Measurements from ENCODE around the gene NEURL2.

DNA sequence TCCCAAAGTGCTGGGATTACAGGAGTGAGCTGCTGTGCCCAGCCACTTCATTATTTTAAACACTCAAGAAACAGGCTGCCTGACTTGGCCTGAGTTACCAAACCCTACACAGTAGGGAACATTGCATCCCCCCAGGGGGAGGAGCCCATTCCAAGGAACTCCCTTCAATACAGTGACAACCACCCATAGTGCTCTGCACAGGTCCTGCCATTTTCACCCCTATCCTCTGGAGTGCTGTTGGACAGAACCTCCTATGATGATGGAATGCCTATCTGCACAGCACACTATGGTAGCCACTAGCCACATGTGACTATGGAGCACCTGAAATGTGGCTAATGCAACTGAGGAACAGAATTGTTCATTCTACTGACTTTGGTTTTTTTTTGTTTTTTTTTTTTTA lies 45.6 kb downstream of the NEURL2 start:
- no peak for TF ChIP-seq EZH2phosphoT487 (IDR thresholded peaks at IDR 0.05; ENCODE audit: borderline replicate concordance)
- TF ChIP-seq, protein P1, sequence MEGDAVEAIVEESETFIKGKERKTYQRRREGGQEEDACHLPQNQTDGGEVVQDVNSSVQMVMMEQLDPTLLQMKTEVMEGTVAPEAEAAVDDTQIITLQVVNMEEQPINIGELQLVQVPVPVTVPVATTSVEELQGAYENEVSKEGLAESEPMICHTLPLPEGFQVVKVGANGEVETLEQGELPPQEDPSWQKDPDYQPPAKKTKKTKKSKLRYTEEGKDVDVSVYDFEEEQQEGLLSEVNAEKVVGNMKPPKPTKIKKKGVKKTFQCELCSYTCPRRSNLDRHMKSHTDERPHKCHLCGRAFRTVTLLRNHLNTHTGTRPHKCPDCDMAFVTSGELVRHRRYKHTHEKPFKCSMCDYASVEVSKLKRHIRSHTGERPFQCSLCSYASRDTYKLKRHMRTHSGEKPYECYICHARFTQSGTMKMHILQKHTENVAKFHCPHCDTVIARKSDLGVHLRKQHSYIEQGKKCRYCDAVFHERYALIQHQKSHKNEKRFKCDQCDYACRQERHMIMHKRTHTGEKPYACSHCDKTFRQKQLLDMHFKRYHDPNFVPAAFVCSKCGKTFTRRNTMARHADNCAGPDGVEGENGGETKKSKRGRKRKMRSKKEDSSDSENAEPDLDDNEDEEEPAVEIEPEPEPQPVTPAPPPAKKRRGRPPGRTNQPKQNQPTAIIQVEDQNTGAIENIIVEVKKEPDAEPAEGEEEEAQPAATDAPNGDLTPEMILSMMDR (conservative IDR thresholded peaks at IDR 0.05; ENCODE audit: low read length): no peak
